Motor neuron (in vitro differentiated cells): Measurements from ENCODE around the gene HOXC12. TPM values are rescaled to one million over a fixed set of nuclear protein-coding genes. Genes with fewer than 3 reads are reported as not detected.
A peak's percentile ranks its signal among the peaks of the same experiment; 100 is the strongest.

ENCODE experiments used
- ATAC-seq, 8 experiments: fragments of 200-7000 bp; cut with Tn5 transposase; replicated peaks in 6 of 8; 2 replicates each; pipeline ENCODE4 v1.8.0; 2021; ENCODE audit warnings: mild to moderate bottlenecking in 8 of 8, moderate library complexity in 8 of 8
- H3K27ac ChIP-seq, 2 donors: fragments of 250-450 bp; sonication (Bioruptor Pico); 2 replicates each; pipeline ENCODE4 v1.9.0; 2021; ENCODE audit warnings: antibody characterized with exemption in 2 of 2, mild to moderate bottlenecking in 2 of 2, moderate library complexity in 1 of 2
- H3K4me1 ChIP-seq, 2 donors: fragments of 250-450 bp; sonication (Bioruptor Pico); replicated peaks in 1 of 2; 2 replicates each; pipeline ENCODE4 v1.6.1; 2021; ENCODE audit warnings: antibody characterized with exemption in 2 of 2, mild to moderate bottlenecking in 2 of 2, moderate library complexity in 1 of 2
- H3K4me3 ChIP-seq, 5 donors: fragments of 250-450 bp; sonication (Bioruptor Pico); 2 replicates each; pipeline ENCODE4 v1.9.0; 2021; ENCODE audit warnings: antibody characterized with exemption in 5 of 5, mild to moderate bottlenecking in 5 of 5, moderate library complexity in 4 of 5
- WGBS, 10 experiments: fragments of 450-650 bp; shearing (Covaris generic); methylation state at CpG; one replicate each; pipeline ENCODE4 v1.0.0; 2022; 5-methylcytosine and 5-hydroxymethylcytosine counted together
- in situ Hi-C, 9 experiments: fragments of 400-800 bp; cut with MboI; loops; one replicate each; pipeline ENCODE4 v1.15.0; 2021; ENCODE audit warnings: low sequenced_read_pairs in 9 of 9, low pct_unique_long_range_greater_than_20kb in 2 of 9; ENCODE audit not compliant: unreplicated experiment in 9 of 9
- total RNA-seq, 8 experiments: library from RNA; unstranded; fragments of 300-600 nt; gene quantifications; 2 replicates each; pipeline versions ENCODE4 v1.2.3 to v1.2.4, GENCODE V29; 2022

HOXC12 gene, protein sequence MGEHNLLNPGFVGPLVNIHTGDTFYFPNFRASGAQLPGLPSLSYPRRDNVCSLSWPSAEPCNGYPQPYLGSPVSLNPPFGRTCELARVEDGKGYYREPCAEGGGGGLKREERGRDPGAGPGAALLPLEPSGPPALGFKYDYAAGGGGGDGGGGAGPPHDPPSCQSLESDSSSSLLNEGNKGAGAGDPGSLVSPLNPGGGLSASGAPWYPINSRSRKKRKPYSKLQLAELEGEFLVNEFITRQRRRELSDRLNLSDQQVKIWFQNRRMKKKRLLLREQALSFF
- 1 to 10 TPM in 1 of 8 experiments, under 1 TPM in 5, not detected in 2; 0.13 to 5.2 (median 0.34) TPM for total RNA-seq

DNA sequence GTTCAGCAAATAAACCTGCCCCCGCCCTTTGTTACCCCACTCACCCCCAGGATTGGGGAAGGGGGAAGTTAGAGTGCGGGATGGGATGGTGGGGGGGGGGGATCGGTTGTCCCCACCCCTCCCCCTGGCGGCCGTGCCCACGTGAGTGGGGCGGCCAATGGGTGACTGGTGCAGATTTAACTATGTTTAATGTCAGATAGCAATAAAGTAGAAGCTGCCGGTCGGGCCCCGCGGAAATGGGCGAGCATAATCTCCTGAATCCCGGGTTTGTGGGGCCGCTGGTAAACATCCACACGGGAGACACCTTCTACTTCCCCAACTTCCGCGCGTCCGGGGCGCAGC lies at the start of gene HOXC12:
Gene HOXC12, plus strand, starts transcription at position 210 of the 342 bp plus-strand sequence. Its CDS starts 27 bp downstream, at position 237.
- WGBS, 10 experiments, result 6% methylated on average over 7 of the region's 20 CpGs; no CpG with 5 or more reads in 9 of the 10 experiments
- peak in 1 of 8 experiments; percentile 60 for ATAC-seq
- no peak within 1 kb of the TSS for H3K4me3 ChIP-seq

DNA sequence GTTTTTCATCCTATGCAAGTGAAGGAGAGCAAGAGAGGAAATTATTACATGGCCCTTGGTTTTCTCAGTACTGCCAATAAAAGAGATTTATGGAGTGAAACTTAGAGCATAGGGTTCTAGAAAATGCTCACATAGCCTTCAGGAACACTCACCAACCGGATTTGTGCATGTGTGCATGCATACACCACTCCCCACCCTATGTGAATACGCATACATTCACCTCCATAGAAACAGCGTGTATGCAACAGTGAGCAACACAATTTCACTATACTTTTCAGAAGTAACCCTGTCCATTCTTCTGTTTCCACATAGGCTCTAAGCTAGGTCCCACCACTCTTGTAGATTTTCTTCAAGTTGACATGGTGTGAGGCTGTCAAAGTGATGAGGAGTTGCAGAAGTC lies 47.6 kb upstream of the HOXC12 start:
- in situ Hi-C loops, result no loop called here
- Histone ChIP-seq H3K4me1 (no peaks in the 10 kb centered on the region), H3K4me3 (no peak overlapping the region), H3K27ac (no peak overlapping the region)
- ATAC-seq, result peak in 3 of 8 experiments; percentile 72 to 89 (median 89)
- WGBS, 10 experiments, result 0 to 80% (median 12%) methylated on average over 1 to 3 of the region's 3 CpGs; no CpG with 5 or more reads in 2 of the 10 experiments

More for the DNA sequence above, at the start of gene HOXC12:
- in situ Hi-C loops, result no loop called here
- Histone ChIP-seq H3K4me1 (no peaks in the 10 kb centered on the region), H3K27ac (no peak within 1 kb of the TSS)

DNA sequence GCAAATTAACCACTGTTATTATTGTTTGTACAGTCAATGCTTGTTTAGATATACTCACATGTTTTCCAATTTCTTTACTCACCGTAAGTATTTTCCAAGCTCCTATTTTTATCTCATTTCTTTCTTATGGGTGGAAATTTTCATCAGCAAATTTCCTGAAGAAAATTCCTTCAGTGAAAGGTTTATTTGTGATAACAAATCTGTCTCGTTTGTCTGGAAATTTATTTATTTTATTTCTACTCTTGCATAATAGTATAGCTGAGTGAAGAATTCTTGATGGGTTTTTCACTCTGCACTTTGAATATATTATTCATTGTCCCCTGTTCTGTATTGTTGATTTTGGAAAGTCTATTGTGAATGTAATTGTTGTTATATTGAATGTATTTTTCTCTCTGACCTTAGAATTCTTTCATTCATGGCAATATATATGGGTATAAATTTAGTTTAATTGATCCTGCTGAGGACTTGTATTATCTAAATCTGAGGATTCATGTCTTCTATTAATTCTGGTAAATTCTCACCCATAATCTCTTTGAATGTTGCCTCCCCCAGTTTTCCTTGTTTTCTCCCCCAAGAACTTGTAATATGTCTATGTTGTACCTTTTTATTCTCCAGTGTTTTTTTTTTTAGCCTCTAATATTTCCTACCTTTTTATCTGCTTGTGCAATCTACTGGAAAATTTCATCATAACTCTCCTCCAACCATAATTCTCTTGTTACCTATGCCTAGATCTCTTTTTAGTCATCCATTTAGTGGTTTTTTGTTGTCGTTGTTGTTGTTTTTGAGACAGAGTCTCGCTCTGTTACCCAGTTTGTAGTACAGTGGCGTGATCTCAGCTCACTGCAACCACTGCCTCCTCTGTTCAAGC lies 37.7 kb upstream of the HOXC12 start:
- Histone ChIP-seq H3K4me3 (no peak overlapping the region), H3K27ac (no peak overlapping the region), H3K4me1 (no peaks in the 10 kb centered on the region)
- in situ Hi-C loops, result no loop called here
- ATAC-seq, result no peak
- WGBS, 10 experiments, result 6 to 88% (median 64%) methylated on average over 2 to 5 of the region's 5 CpGs; no CpG with 5 or more reads in 1 of the 10 experiments

DNA sequence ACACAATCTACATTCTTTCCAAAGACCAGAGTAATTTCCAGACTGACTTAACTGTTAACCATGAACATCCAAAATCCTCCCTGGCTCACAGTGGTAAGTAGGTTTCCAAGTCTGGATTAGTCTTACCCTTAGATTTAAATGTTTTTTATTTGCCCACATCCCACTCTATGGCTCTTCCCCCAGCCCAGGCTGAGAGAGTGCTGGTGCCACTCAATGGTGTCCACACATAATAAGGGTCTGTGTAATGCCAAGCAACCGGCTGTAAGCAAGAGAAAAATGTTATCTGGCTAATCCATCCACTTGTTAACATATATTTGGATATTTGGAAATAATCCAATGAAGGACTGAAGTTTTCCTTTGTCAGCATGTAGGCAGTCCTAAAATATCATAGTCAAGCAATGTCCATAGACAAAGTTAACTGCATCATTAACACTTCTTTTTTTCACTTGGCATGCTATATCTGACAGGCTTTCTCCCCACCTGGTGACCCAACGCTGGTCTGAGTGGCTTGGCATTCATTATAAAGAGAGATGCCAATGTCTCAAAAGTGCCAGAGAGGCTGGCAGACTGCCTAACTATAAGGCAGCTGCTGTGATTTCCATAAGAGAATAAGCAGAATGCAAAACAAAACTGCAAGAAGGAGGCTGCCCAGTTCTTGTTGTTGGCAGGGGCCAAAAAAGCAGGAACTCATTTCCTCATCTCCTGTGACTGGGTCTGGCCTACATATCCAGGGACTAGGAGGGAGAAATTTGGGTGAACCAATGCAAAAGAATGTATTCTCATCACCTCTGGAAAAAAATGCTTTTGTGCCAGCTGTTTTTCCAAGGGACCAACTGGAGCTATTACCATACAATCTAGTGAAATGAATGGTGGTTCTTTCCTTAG lies 29.9 kb upstream of the HOXC12 start:
- peak in 1 of 8 experiments; percentile 41 for ATAC-seq
- Histone ChIP-seq H3K4me1 (no peaks in the 10 kb centered on the region), H3K4me3 (no peak overlapping the region), H3K27ac (no peak overlapping the region)
- in situ Hi-C loops, result loop anchor here in 3 of 9 experiments (25.0 kb wide), 3 partner anchors 112 to 162 kb away; partner anchors contain the start of gene CISTR (in 1 of the 3)
- 0 to 43% (median 17%) methylated on average over 1 to 2 of the region's 2 CpGs; no CpG with 5 or more reads in 2 of the 10 experiments for WGBS, 10 experiments

DNA sequence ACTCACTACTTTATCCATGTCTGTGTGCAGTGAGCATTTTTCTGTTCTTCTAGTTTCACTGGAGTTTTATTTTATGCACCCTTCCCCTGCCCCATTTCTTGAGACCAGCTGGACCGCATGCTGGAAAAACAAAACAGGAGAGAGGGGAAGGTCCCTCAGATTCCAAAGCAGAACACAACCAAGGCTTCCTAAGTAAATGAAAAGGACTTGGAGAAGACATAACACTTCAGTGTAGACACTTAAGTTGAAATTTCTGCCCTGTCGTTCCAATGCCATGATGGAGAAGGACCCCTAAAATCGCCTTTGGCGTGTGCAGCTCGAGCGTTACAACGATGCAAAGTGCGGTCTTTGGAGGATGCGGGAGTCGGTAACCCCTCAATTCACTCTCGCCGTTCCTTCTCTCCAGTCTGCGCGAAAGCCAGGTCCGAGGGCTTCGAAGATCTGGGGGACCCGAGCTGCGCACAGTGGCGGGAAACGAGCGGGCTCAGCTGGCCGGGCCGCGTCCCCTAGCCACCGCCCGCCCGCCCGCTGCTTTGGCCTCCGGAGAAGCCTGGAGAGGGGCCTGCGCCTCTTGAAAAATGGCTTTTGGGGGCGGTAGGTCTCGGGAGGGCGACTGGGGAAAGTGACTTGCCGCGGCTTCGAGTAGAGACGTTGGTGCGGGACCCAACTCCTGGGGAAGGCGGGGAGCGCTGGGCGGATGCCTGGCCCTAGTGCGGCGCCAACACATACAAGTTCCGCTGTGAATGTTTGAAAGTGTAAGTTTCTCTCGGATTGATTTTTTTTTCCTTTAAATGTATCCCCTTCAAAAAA lies 27.3 kb upstream of the HOXC12 start:
- WGBS, 10 experiments, result 0 to 73% (median 12%) methylated on average over 1 to 16 of the region's 45 CpGs; no CpG with 5 or more reads in 1 of the 10 experiments
- no peak overlapping the region for H3K4me3 ChIP-seq
- in situ Hi-C loops, result loop anchor here in 3 of 9 experiments (25.0 kb wide), 3 partner anchors 115 to 165 kb away; partner anchors contain the start of gene CISTR (in 1 of the 3)
- H3K4me1 ChIP-seq, result no peaks in the 10 kb centered on the region
- ATAC-seq, result peak in 1 of 8 experiments; percentile 30
- H3K27ac ChIP-seq, result no peak overlapping the region

DNA sequence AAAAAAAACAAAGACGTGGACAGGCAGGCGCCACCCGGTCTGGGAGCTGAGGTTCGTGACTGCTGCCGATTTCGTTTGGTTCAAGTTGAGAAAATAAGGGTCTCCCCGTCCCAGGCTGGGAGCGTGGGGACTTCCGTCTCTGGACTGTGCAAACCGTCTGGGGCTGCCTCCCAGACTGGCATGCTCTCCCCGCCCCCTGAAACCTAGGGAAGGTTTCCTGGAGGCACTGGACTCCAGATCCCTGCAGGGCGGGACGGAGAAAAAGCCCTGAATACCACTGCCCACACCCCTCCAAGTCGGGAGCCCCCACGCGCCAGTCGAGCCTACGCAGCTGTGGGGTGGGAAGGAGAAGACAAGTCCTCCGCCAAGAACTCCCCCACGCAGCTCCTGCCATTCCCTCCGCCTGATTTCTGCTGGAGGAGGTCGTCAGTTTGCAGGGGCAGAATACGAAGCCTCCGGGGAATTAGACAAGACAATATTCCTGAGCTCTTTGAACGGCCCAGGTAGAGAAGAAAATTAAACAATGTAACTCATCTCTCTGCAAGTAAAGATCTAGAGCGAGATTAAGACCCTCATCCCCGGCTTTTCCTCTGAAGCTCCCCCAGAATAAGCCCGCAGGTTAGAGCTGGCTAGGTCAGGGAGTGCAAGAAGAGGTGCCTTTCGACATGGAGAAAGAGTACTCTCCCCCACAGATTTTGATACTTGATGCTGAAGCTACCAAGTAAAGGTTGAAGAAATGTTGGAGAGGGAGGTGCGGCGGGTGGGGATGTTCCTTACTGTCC lies 26.5 kb upstream of the HOXC12 start:
- H3K27ac ChIP-seq, result no peak overlapping the region
- peak in 1 of 8 experiments; percentile 57 for ATAC-seq
- H3K4me1 ChIP-seq, result no peaks in the 10 kb centered on the region
- in situ Hi-C loops, result loop anchor here in 3 of 9 experiments (25.0 kb wide), 3 partner anchors 116 to 166 kb away; partner anchors contain the start of gene CISTR (in 1 of the 3)
- 0 to 40% (median 14%) methylated on average over 1 to 17 of the region's 31 CpGs for WGBS, 10 experiments
- no peak overlapping the region for H3K4me3 ChIP-seq

DNA sequence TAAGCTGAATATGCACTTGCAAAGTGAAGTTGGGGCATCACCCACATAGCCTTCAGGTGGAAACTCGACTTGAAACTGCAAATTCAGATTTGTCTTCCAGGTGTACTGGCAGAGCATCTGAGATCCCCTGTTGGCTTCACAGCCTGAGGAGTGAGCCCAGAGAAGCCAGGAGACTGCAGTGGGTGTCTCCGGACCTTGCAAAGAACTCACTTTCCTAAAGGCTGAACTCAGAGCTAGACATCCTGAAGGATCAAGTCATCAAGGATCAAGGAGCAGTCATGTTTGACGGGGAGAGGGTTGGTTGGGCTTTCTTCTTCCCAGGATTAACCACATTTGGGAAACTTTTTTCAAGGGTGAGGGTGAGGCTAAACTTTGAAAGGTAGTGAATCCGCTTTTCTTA lies 25.2 kb upstream of the HOXC12 start:
- no peak for ATAC-seq
- H3K4me3 ChIP-seq, result no peak overlapping the region
- in situ Hi-C loops, result loop anchor here in 3 of 9 experiments (25.0 kb wide), 3 partner anchors 117 to 167 kb away; partner anchors contain the start of gene CISTR (in 1 of the 3)
- 0 to 43% (median 17%) methylated on average over 1 to 4 of the region's 4 CpGs; no CpG with 5 or more reads in 1 of the 10 experiments for WGBS, 10 experiments
- no peak overlapping the region for H3K27ac ChIP-seq
- no peaks in the 10 kb centered on the region for H3K4me1 ChIP-seq

DNA sequence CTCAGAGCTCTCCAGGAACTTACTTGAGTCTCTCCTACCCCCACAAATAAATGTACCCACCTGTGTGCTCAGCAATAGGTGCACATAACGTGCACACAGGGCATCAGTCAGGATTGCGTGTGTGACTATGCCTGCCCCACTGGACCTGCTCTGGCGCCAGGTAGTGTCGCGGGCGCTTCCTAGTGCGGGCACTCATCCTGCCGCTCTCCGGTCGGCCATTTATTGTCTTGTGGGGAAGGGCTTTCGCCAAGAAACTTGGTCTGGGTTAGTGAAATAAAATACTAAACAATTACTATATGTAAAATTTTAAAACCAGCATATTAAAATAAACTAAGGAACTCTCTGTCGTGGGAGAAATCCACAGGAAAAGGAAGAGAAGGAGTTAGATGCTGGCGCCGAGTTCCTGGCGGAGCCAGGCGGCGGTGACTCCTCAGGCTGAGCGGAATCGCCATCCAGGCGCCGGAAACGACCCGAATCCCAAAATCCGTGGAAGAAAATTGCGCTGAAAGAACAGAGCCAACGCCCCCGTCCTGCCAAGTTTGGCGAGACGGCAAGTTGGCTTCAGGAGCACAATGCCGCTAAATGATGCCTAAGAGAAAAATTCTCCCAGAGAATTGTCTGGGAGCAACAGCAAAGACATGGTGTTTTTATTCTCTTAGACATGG lies 24.0 kb upstream of the HOXC12 start:
- 7 to 23% (median 16%) methylated on average over 3 to 30 of the region's 30 CpGs; no CpG with 5 or more reads in 1 of the 10 experiments for WGBS, 10 experiments
- in situ Hi-C loops, result loop anchor here in 3 of 9 experiments (25.0 kb wide), 3 partner anchors 118 to 168 kb away; partner anchors contain the start of gene CISTR (in 1 of the 3)
- peaks cover 0 to 4% of the 10 kb centered on the region in 2 donors for H3K4me1 ChIP-seq
- H3K27ac ChIP-seq, result no peak overlapping the region
- no peak overlapping the region for H3K4me3 ChIP-seq
- no peak for ATAC-seq

DNA sequence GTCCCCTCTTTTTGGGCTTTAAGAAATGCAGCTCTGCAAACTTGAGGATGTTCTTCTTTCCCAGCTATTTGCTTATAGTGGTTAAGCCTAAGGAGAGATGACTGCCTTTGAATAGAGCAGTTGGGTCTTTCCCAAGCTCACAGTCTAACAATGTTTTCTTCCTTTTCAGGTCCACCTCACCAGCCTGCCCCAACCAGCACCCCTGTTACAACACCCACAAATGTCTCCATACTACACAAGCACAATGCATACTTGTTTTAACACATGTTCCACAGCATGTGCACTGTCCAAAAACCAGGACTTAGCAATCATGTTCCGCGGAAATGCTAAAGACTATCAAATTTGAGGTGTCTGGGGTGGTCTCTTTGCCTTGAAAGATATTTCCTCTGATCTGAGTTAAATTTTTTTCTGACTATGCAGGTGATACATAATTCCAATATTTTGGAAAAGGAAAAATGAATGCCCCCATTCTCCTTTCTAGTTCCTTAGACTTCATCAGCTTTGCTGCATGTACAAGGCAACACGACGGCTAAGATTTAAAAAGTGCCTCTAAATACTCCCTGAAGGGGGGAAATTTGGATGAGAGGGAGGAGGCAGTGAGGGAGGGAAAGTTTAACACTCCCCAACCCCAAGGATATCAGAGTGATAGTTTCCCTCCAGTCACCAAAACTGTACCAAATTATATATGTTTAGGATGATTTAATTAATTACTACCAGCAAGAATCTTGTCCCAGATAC lies 22.7 kb upstream of the HOXC12 start:
- Histone ChIP-seq H3K27ac (no peak overlapping the region), H3K4me3 (no peak overlapping the region), H3K4me1 (peaks cover 0 to 4% of the 10 kb centered on the region in 2 donors)
- ATAC-seq, result no peak
- in situ Hi-C loops, result loop anchor here in 3 of 9 experiments (25.0 kb wide), 3 partner anchors 120 to 170 kb away; partner anchors contain the start of gene CISTR (in 1 of the 3)
- 22 to 100% (median 40%) methylated on average over 1 to 4 of the region's 4 CpGs; no CpG with 5 or more reads in 2 of the 10 experiments for WGBS, 10 experiments

DNA sequence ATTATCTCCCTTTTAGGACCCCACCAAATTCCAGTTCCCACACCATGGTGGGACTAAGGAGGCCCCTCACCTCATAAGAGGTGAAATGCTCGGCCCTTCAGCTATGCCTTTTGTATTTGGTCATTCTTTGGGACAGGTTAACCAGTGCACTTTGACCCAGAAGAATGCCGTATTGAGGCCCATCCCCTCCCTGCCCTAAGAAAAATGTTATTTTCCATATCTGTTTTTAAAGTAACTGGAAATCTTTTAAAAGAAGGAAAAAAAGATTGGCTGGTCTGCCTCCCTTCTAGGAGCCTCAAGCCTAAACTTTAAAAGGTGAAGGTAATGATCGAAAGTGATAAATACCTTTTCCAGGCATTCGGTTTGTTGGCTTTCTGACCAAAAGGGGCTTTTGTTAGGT lies 21.8 kb upstream of the HOXC12 start:
- WGBS, 10 experiments, result 0 to 58% (median 23%) methylated on average over 1 to 4 of the region's 4 CpGs; no CpG with 5 or more reads in 2 of the 10 experiments
- H3K27ac ChIP-seq, result no peak overlapping the region
- H3K4me1 ChIP-seq, result peaks cover 0 to 4% of the 10 kb centered on the region in 2 donors
- no peak overlapping the region for H3K4me3 ChIP-seq
- no peak for ATAC-seq
- in situ Hi-C loops, result loop anchor here in 3 of 9 experiments (25.0 kb wide), 3 partner anchors 121 to 171 kb away; partner anchors contain the start of gene CISTR (in 1 of the 3)
